GM19035 (cell line): Measurements from ENCODE around the gene SLC26A9.
"Not testable (repeated sequence)": the region's sequence is repeated elsewhere in the genome, so short reads cannot be mapped to it uniquely, and the experiment has no call there.

Experiments
- ATAC-seq: cut with Tn5 transposase; IDR thresholded peaks from one replicate; pipeline ENCODE4 v1.9.1; 2021; ENCODE audit not compliant: unreplicated experiment

Gene SLC26A9

DNA sequence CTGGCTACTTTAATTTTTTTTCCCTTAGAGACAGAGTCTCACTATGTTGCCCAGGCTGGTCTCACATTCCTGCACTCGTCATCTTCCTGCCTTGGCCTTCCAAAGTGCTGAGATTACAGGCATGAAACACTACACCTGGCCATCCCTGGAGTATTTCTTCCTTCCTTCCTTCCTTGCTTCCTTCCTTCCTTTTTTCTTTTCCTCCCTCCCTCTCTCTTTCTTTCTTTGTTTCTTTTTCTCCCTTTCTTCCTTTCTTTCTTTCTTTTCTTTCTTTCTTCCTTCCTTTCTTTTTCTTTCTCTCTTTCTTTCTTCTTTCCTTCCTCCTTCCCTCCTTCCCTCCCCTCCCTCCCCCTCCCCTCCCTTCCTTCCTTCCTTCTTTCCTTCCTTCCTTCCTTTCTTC is 46.9 kb downstream of the SLC26A9 start:
- ATAC-seq, result no peak

DNA sequence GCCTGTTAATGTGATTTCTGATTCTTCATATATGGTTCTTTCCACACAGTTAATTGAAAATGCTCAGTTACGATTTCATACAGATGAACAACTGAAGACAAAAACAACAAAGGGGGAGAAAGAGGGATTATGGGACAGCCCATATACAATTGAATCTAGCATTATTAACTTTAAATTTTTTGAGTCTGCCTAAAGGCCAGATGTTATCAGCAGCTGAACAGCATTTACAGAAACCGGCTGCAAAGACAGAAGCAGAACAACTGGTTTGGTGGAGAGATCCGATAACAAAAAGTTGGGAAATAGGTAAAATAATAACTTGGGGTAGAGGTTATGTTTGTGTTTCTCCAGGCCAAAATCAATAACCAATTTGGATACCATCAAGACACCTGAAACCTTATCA is 49.1 kb downstream of the SLC26A9 start:
- ATAC-seq, result not testable (repeated sequence)

DNA sequence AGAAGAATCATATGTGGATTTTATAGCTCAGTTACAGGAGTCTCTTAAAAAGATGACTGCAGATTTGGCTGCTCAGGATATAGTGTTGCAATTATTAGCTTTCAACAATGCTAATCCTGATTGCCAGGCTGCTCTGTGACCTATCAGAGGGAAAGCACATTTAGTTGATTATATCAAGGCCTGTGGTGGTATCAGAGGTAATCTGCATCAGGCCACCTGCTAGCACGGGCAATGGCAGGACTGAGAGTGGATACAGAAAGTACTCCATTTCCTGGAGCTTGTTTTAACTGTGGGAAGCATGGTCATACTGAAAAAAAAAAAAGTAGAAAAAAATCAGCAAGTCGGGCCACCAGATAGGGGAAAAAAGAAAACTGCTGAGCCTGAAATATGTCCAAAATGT is 51.1 kb downstream of the SLC26A9 start:
- ATAC-seq, result not testable (repeated sequence)

DNA sequence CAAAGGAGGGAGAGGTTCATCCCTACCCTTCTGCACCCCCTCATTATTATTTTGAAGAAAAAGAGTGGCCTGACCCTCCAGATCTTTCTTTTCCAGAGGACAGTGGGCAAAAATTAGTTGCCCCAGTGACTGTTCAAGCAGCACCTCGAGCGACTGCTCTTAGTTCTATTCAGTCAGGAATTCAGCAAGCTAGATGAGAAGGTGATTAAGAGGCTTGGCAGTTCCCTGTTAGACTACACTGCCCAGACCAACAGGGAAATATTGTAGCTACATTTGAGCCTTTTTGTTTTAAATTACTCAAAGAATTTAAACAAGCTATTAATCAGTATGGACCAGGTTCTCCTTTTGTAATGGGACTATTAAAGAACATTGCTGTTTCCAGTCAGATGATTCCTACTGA is 51.8 kb downstream of the SLC26A9 start:
- ATAC-seq, result not testable (repeated sequence)

DNA sequence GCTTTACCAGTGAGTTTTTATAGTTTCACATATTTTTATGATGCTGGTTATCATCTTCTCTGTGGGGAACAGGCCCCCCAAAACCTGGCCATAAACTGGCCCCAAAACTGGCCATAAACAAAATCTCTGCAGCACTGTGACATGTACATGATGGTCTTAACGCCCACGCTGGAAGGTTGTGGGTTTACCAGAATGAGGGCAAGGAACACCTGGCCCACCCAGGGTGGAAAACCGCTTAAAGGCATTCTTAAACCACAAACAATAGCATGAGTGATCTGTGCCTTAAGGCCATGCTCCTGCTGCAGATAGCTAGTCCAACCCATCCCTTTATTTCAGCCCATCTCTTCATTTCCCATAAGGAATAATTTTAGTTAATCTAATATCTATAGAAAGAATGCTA is 52.6 kb downstream of the SLC26A9 start:
- not testable (repeated sequence) for ATAC-seq

DNA sequence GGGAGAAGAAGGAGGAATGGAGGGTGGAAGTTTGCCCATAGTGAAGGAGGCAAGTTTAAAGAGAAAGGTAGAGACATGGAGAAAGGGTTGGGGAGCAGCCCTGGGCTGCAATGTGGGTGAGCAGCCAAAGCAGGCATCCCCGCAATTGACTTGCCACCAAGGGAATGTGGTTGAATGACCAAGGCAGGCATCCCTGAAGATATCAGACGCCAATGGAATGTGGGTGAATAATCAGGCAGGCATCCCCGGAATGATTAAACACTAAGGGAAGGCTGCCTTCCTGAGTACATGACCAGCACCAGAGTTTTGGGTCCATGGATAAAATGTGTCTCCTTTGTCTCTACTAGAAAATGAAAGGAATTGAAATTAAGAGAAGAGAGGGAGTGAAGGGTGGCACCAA is 53.5 kb downstream of the SLC26A9 start:
- ATAC-seq, result not testable (repeated sequence)

DNA sequence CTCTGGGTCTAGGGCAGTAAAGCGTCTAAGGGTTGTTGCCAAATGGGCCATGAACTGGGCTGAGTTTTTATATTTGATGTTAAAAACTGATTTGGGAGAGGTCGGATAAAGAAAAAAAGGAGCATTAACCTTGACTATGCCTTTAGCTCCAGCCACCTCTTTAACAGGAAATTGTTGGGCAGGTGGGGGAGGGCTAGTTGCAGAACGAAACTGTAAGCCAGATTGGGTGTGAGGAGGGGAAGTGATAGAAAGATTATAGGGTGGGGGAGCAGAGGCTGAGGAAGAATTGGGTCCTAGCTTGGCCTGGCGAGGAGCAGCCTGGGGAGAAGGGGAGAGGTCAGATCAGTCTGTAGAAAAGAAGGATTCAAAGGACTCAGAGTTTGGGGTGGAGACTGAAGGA is 54.2 kb downstream of the SLC26A9 start:
- ATAC-seq, result not testable (repeated sequence)

DNA sequence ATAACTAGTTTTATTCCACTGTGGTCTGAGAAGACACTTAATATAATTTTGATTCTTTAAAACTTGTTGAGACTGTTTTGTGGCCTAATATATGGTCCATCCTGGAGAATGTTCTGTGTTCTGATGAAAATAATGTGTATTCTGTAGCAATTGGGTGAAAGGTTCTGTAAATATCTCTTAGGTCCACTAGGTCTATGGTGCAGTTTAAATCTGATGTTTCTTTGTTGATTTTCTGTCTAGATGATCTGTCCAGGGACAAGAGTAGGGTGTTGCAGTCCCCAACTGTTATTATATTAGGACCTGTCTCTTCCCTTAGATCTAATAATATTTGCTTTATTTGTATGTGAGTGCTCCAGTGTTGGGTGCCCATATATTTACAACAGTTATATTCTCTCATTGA is 59.5 kb downstream of the SLC26A9 start:
- no peak for ATAC-seq

DNA sequence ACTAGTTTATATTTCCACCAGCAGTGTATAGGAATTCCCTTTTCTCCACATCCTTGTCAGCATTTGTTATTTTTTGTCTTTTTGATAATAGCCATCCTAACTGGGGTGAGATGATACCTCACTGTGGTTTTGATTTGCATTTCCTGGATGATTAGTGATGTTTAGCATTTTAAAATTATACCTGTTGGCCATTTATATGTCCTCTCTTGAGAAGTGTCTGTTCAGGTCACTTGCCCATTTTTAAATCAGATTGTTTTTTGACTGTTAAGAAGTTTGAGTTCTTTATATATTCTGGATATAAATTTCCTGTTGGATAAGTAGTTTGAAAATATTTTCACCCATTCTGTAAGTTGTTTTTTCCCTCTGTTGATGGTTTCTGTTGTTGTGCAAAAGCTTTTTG is 62.3 kb downstream of the SLC26A9 start:
- ATAC-seq, result no peak

DNA sequence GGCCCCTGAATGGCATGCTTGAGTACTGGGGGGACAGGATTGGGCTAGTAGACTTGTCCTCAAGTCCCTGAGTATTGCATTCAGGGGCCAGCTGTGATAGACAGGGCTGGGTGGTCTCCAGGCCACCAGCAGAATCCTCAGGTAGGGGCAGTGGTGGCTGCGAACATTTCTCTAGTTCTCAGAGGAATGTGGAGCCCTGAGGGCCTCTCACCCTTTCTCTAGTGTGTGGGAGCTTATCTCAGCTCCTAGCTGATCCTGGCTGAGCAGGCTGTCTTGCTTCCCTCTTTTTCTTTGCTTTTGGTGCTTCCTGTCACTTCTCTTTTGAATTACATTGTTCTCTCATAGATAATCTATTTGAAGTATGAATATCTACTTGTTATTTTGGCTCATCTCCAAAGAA is 63.3 kb downstream of the SLC26A9 start:
- ATAC-seq, result no peak

DNA sequence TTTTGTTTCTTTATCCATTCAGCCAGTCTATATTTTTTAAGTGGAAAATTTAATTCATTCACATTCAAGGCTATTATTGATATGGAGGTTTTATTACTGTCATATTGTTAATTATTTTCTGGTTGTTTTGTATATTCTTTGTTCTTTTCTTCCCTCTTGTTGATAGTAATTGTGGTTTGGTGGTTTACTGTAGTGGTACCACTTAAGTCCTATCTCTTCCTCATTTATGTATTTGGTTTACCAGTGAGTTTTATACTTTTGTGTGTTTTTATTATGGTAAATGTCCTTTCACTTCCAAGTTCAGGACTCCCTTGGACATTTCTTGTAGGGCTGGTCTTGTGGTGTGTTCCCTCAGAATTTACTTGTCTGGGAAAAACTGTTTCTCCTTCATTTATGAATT is 65.2 kb downstream of the SLC26A9 start:
- no peak for ATAC-seq

DNA sequence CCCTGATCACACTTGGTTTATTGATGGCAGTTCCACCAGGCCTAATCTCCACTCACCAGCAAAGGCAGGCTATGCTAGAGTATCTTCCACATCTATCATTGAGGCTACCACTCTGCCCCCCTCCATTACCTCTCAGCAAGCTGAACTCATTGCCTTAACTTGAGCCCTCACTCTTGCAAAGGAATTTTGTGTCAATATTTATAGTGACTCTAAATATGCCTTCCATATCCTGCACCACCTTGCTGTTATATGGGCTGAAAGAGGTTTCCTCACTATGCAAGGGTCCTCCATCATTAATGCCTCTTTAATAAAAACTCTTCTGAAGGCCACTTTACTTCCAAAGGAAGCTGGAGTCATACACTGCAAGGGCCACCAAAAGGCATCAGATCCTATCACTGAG is 70.1 kb downstream of the SLC26A9 start:
- not testable (repeated sequence) for ATAC-seq

DNA sequence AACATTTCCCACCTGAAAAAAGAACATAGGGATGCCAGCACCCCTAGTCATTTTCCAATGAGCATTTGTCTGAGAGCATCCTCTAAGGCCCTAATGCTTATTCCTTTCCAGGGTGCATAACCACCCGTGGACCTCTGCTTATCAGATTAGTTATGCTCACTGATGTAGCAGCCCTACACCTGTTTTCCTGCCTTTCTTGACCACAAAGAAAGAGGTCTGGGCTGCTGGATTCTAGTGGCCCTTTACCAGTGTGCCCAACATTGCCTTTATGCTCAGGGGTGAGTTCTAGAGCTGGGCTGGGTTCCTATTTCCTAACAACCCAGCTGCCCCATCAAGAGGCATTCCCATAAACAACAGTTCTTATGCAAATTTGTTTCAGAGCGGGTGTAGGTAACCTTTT is 73.0 kb downstream of the SLC26A9 start:
- no peak for ATAC-seq
